Brain microvascular endothelial cell (primary cell): ENCODE results near the gene ZNF488.

Experiments used
- DNase-seq: peaks from one replicate; pipeline ENCODE4 v3.0.0-alpha.2; 2020
- H3K27ac ChIP-seq: fragments of 250-450 bp; sonication (Bioruptor Pico); 2 replicates; pipeline ENCODE4 v1.5.1; 2020; ENCODE audit warnings: mild to moderate bottlenecking, moderate library complexity
- H3K27me3 ChIP-seq: fragments of 250-450 bp; sonication (Bioruptor Pico); replicated peaks from 2 replicates; pipeline ENCODE4 v1.5.1; 2020; ENCODE audit warnings: mild to moderate bottlenecking
- H3K36me3 ChIP-seq: fragments of 250-450 bp; sonication (Bioruptor Pico); replicated peaks from 2 replicates; pipeline ENCODE4 v1.5.1; 2020; ENCODE audit warnings: mild to moderate bottlenecking
- H3K4me3 ChIP-seq: 2 replicates; pipeline ENCODE4 v1.5.1; 2011; ENCODE audit warnings: low read depth, mild to moderate bottlenecking, control low read depth, low read length, moderate library complexity
- in situ Hi-C: cut with HindIII; loops from 2 replicates; pipeline ENCODE4 v1.10.0; 2017; ENCODE audit warnings: low sequenced_read_pairs, low pct_ligation_motif_present
- TF ChIP-seq, protein P1 (sequence below): IDR thresholded peaks from 2 replicates; pipeline ENCODE4 v1.5.1; 2011; ENCODE audit warnings: low read depth, mild to moderate bottlenecking, moderate library complexity, low read length, control low read depth, inconsistent platforms; ENCODE audit errors: missing control alignments

ZNF488 gene

DNA sequence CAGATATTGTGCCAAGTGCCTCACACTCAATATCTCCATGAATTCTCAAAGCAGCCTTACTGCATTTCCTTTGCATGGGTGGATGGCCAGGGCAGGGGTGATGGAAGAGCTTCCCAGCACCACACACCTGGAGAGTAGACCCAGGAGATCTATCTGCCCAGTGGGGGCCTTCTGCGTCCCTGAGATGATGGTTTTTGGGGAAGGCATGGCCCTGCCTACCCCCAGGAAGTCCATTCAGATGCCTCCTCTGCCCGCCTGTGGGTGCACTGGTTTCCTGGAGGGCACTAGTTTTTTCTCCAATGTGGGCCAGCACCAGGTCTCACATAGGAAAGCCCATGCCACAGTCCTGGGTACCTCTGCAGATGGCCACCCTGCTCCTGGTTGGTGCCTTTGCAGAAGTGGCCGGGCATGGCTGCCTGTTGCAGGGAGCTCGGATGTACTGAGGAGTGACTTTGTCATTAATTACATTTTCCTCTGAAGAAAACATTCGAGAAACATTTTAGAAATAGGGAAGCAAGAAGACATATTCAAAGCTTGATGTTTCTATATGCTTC is 28.2 kb upstream of the ZNF488 start:
- Histone ChIP-seq H3K27me3 (no peaks in the 10 kb centered on the region), H3K4me3 (no peak overlapping the region), H3K27ac (no peak overlapping the region), H3K36me3 (no peaks in the 10 kb centered on the region)
- DNase-seq, result no peak
- in situ Hi-C loops, result no loop called here
- TF ChIP-seq, protein P1, sequence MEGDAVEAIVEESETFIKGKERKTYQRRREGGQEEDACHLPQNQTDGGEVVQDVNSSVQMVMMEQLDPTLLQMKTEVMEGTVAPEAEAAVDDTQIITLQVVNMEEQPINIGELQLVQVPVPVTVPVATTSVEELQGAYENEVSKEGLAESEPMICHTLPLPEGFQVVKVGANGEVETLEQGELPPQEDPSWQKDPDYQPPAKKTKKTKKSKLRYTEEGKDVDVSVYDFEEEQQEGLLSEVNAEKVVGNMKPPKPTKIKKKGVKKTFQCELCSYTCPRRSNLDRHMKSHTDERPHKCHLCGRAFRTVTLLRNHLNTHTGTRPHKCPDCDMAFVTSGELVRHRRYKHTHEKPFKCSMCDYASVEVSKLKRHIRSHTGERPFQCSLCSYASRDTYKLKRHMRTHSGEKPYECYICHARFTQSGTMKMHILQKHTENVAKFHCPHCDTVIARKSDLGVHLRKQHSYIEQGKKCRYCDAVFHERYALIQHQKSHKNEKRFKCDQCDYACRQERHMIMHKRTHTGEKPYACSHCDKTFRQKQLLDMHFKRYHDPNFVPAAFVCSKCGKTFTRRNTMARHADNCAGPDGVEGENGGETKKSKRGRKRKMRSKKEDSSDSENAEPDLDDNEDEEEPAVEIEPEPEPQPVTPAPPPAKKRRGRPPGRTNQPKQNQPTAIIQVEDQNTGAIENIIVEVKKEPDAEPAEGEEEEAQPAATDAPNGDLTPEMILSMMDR, result no peak

DNA sequence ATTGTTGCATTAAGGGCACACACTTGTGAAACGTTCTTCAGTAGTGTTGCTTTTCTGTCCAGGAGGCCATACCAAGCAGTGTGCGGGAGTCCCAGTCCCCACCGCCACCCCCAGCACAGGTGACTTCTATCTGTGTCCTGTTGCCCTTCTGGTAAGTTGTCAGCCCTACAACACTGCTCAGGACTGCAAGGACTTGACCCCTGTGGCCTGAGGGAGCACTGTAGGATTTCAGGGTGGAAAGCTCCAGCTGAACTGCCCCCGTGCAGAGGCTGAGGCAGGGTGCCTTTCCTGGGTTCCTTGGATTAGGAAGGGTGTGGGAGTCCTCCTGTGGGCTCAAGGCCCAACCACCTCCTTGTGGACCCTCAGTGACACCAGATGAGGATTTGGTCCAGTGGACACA is 26.8 kb upstream of the ZNF488 start:
- H3K36me3 ChIP-seq, result no peaks in the 10 kb centered on the region
- in situ Hi-C loops, result no loop called here
- H3K4me3 ChIP-seq, result no peak overlapping the region
- no peaks in the 10 kb centered on the region for H3K27me3 ChIP-seq
- H3K27ac ChIP-seq, result no peak overlapping the region
- TF ChIP-seq, protein P1, result no peak
- DNase-seq, result no peak

DNA sequence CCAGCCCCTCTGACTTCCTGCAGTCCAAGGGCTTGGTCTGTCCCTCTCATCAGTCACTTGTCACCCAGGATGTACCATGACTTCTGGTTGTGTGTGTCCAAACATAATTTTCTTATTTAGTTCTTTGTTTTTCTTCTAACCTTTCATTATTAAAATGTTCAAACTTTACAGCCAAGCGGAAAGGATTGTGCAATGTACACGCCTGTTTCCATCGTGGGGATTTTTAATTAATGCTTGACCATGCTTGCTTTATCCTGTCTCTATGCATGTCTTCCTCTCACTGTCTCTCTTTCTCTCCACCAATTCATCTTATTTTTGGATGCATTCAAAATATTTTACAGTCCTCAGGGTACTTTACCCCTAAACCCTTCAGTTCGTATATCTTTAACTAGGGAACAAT is 26.2 kb upstream of the ZNF488 start:
- TF ChIP-seq, protein P1, result no peak
- Histone ChIP-seq H3K36me3 (no peaks in the 10 kb centered on the region), H3K27me3 (no peaks in the 10 kb centered on the region), H3K4me3 (no peak overlapping the region), H3K27ac (no peak overlapping the region)
- no peak for DNase-seq
- in situ Hi-C loops, result no loop called here

DNA sequence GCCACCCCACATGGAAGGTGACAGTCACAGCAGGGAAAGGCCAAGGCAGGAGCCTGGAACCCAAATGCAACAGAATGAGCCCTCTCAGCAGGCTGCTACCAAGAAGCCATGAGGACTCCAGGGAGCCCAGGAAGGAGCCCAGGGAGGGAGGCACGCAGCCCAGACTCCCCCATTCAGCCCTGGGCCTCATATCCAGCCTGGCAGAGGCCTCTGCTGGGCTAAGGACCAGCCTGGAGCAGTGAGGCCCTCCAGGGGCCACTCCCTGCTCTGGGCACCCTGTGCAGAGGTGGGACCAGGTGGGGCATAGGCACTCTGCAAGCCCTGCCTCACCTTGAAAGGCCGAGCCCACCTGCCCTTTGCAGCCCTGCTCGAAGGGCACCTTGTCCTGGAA is 25.8 kb upstream of the ZNF488 start:
- DNase-seq, result no peak
- TF ChIP-seq, protein P1, result no peak
- in situ Hi-C loops, result no loop called here
- Histone ChIP-seq H3K36me3 (no peaks in the 10 kb centered on the region), H3K27me3 (no peaks in the 10 kb centered on the region), H3K27ac (no peak overlapping the region), H3K4me3 (no peak overlapping the region)

DNA sequence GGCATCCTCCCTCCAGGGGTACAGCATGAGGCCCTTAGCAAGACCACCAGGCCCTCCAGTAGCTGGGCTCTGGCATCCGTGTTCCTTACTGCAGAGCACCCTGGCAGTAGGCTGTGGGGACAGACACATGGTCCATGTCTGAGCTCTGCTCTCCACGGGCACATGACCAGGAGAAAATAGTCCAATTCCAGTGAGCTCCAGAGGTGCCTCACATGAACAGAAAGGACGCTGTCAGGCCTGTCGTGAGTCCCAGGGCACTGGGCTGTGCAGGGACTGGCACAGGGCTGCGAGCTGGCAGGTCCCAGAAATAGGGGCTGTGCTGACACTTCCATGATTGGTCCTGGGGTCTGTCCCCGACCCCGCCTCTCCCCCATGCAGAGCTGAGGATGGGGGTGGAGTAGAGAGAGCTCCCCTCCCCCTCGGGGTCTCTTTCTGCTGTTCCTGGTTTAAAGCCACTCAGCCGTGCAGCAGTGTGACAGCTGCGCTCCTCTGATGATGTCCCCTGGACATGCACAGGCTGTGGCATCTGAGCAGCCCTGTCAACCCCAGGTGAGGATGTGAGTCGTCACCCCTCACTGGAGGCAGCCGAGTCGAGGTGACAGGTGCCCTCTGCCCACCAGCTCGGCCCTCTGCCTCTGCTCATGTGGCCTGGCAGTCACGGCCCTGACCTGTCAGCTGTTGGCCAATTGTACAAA is 25.2 kb upstream of the ZNF488 start:
- no peak overlapping the region for H3K4me3 ChIP-seq
- in situ Hi-C loops, result no loop called here
- H3K27me3 ChIP-seq, result no peaks in the 10 kb centered on the region
- DNase-seq, result no peak
- no peaks in the 10 kb centered on the region for H3K36me3 ChIP-seq
- TF ChIP-seq, protein P1, result no peak
- no peak overlapping the region for H3K27ac ChIP-seq

DNA sequence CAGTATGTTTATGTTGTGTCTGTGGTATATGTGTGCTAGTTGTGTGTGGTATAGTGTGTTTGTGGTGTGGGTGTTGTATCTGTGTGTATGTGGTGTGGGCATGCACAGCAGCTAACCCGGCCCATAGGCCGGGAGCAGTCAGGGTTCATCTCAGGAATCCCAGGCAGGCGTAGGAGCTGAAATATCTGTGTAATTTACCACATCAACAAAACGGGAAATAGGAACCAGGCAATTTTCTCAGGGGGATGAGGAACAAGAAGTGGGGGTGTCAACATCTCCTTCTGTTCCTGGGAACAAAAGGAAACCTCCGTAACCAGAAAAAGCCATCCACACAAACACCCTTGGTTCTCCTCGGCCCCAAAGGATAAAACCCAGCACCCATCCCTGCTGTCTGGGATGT is 24.5 kb upstream of the ZNF488 start:
- Histone ChIP-seq H3K27me3 (no peaks in the 10 kb centered on the region), H3K27ac (no peak overlapping the region), H3K36me3 (no peaks in the 10 kb centered on the region), H3K4me3 (no peak overlapping the region)
- in situ Hi-C loops, result no loop called here
- TF ChIP-seq, protein P1, result no peak
- no peak for DNase-seq
